Uterus (tissue), 2 donors: ENCODE measurements around the gene MAP3K10.

ENCODE experiments used
- POLR2A ChIP-seq, 2 donors: fragments of 450-650 bp; IDR thresholded peaks; one replicate each; pipeline ENCODE4 v1.6.1; 2016; ENCODE audit warnings: antibody characterized with exemption in 2 of 2, mild to moderate bottlenecking in 1 of 2, moderate library complexity in 1 of 2
- TF ChIP-seq, protein P1 (sequence below), 4 experiments: fragments of 200-600 bp in 2 of 4; fragments of 450-650 bp in 2 of 4; sonication (generic) in 2 of 4; IDR thresholded peaks; one replicate each; pipeline ENCODE4 v1.5.1; 2016 to 2019; ENCODE audit warnings: antibody characterized with exemption in 4 of 4, mild to moderate bottlenecking in 2 of 4, moderate library complexity in 1 of 4

DNA sequence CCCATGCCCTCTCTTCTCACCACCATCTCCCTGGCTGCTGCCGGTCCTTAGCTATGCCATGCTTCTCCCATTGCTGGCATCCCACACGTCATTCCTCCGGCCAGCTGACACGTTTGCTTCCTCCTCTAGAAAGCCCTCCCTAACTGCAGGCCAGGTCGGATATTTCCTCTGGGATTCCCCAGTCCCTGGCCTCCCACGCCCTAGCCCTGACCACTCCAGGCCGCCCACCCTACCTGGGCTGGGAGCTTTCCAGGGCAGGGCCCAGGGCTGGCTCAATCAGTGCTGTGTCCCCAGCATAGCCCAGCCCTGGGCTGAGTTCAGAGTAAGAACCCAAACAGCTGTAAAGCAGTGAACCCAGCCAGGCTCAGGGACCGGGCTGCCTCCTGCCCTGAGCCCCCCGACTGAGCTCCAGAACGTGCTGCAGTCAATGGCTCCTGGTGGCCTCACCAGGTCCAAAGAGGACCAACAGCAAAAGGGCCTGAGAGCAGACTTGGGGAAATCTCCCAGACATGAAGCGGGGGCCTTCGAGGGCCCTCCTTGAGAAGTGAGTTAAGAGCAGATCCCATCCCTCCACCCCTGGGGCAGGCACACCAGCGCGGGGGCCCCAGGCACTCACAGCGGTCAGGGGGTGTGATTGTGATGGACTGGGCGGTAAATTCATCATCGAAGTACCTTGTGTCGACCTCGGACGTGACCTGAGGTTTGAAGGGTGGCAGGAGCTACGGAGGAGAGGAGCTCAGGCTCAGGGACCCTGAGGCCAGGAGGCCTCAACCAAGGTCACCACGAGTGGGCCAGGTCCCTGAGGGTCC is 43.4 kb downstream of the MAP3K10 start:
- TF ChIP-seq, protein P1, sequence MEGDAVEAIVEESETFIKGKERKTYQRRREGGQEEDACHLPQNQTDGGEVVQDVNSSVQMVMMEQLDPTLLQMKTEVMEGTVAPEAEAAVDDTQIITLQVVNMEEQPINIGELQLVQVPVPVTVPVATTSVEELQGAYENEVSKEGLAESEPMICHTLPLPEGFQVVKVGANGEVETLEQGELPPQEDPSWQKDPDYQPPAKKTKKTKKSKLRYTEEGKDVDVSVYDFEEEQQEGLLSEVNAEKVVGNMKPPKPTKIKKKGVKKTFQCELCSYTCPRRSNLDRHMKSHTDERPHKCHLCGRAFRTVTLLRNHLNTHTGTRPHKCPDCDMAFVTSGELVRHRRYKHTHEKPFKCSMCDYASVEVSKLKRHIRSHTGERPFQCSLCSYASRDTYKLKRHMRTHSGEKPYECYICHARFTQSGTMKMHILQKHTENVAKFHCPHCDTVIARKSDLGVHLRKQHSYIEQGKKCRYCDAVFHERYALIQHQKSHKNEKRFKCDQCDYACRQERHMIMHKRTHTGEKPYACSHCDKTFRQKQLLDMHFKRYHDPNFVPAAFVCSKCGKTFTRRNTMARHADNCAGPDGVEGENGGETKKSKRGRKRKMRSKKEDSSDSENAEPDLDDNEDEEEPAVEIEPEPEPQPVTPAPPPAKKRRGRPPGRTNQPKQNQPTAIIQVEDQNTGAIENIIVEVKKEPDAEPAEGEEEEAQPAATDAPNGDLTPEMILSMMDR (IDR thresholded peaks at IDR 0.05): no peak
- TF ChIP-seq POLR2A (IDR thresholded peaks at IDR 0.05): no peak
